Hematopoietic multipotent progenitor cell (in vitro differentiated cells): ENCODE data around the gene FAH. TPM values are rescaled to one million over a fixed set of nuclear protein-coding genes. Genes with fewer than 3 reads are reported as not detected.

Experiments
- DNase-seq, 3 donors: peaks; one replicate each; pipeline ENCODE4 v3.0.0-alpha.2; 2011 to 2015; ENCODE audit warnings: low read depth in 2 of 3, low spot score in 2 of 3
- total RNA-seq: library from RNA; depleted of rRNA; stranded (reverse); fragments of >200 nt; gene quantifications from one replicate; pipeline ENCODE4 v1.2.3, GENCODE V29; 2012

The FAH gene
- total RNA-seq, 1 donor: 32.9 TPM

DNA sequence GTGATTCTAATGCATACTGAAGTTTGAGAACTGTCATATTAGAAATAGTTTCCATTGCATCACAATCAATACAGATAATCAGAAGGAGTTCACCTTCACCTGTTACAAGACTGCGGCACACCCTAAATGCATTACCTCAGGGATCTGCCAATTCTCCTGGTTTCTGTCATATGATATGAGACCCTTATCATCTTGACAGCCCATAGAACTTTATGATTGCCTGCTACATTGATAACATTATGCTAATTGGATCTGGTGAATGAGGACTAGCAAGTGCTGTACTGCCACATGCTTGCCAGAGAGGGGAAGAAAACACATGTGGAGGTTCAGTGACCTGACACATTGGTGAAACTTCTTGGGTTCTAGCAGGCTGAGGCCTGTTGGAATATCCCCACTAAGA is 41.4 kb downstream of the FAH start:
- no peak for DNase-seq

GRCh38 chr15:80194914-80195313 is 42.1 kb downstream of the FAH start:
- no peak for DNase-seq

DNA sequence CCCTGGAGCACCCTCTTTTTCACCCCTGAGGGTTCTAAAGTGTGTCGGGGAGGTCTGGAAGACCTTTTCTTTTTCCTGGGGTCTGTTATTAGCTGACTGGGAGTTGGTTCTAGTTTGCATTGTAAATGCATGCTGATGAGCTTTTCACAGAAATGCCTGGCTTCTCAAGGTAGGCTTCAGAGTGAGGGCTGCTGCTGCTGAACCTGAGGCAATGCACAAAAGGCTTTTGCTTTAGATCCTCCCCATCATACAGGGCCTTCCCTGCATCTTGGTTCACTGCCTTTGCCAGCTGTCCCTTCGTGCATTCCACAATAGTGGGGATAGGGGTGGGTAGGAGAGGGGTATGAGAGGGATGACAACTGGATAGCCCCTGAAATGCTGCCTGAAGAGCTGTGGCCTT is 46.6 kb downstream of the FAH start:
- DNase-seq: no peak

- DNase-seq: no peak
These were observed 47.1 kb downstream of the FAH start for GRCh38 chr15:80199869-80200268.

- DNase-seq: no peak
These were observed 48.6 kb downstream of the FAH start for GRCh38 chr15:80201256-80202015.

GRCh38 chr15:80202016-80202315 is 49.2 kb downstream of the FAH start:
- no peak for DNase-seq

- no peak for DNase-seq
These were observed 50.0 kb downstream of the FAH start for GRCh38 chr15:80202641-80203360.

GRCh38 chr15:80203361-80203885 is 50.6 kb downstream of the FAH start:
- DNase-seq: no peak

GRCh38 chr15:80204231-80204630 is 51.4 kb downstream of the FAH start:
- no peak for DNase-seq

DNA sequence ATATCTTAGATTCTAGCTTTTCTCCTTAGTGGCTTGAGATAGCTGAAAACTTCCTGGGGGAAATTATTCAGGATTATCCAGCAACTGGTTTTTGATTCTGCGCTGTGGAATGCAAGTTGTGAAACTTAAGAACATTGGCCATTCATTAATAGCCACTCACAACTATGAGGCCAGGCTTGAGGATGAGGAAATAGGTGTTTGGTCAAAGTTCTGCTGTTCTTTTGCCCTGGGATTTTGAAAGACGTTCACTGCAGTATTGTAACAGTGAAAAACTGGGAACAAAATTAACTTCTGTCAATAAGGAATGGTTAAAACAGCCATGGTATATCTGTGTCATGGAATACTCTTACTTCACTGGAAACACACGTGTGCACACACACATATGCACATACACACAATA is 55.1 kb downstream of the FAH start:
- no peak for DNase-seq

GRCh38 chr15:80208758-80209734 is 56.2 kb downstream of the FAH start:
- no peak for DNase-seq

DNA sequence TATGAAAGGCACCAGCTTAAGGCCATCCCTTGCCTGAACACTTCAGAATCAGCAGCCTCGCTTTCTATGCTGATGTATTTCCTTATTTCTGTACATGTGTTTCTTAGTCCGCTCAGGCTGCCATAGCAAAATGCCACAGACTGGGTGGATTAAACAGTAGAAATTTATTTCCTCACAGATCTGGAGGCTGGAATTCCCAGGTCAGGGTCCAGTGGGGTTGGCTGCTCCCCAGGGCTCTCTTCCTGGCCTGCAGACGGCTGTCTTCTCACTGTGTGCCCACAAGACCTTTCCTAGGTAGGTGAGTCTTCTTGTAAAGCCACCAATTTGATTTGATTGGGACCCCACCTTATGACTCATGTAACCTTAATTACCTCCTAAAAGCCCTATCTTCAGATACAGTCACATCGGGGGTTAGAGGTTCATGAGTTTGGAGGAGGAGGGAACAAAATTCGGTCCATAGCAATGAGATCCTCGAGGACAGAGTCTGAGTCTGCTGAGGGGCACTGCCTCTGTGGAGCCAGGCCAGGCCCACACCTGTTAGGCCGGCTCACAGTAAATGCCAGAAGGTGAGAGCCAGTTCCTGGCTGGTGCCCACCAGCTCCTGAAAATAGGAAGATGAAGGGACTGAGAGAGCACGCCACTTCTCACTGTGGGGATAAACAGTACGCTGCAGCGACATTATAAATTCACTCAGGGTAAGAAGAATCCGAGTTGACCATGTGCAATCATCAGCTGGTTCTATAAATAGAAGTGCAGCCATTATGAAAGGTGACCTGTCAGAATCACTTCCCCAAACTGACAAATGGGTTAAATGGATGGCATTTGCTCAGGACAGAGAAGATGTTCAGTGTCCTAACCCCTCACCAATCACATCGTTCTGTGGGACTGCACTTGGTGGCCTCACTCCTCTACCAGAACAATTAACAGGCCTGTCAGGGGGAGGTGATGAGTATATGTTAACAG is 58.1 kb downstream of the FAH start:
- no peak for DNase-seq

DNA sequence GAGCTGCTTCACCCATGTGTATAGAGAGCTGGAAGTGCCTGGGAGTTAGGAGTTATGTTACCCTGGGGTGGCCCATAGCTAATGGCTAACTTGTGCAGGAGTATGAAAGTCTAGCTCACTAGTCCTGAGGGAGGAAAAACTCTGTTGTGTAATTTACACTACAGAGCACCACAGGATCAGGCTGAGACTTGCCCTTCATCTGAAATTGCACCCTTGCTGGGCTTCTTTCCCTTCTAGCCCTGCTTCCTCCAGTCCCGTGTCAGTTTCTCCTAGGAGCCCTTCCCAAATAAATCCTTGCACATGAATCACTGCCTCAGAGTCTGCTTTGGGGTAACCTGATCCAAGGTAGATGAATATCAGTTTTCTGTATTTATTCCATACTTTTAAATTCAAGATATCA is 59.2 kb downstream of the FAH start:
- DNase-seq: no peak

DNA sequence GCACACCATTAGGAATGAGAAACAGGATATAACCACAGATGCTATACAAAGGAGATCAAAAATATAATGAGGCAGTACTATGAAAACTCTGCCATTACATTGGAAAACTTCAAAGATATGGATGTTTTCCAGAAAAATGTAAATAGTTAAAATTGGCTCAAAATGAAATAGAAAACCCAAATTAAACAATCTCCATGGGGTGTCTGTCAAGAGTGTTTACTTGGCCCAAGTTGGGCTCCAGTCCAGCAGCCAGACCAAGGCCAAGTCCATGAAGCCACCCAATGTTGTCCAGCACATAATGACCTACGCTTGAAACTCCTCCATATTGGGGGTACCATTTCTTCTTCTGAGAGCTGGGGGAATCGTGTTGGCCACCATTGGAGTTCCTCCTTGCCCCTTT is 62.1 kb downstream of the FAH start:
- DNase-seq: no peak

GRCh38 chr15:80216141-80216540 is 63.3 kb downstream of the FAH start:
- DNase-seq: no peak

GRCh38 chr15:80216911-80217310 is 64.1 kb downstream of the FAH start:
- DNase-seq: no peak

DNA sequence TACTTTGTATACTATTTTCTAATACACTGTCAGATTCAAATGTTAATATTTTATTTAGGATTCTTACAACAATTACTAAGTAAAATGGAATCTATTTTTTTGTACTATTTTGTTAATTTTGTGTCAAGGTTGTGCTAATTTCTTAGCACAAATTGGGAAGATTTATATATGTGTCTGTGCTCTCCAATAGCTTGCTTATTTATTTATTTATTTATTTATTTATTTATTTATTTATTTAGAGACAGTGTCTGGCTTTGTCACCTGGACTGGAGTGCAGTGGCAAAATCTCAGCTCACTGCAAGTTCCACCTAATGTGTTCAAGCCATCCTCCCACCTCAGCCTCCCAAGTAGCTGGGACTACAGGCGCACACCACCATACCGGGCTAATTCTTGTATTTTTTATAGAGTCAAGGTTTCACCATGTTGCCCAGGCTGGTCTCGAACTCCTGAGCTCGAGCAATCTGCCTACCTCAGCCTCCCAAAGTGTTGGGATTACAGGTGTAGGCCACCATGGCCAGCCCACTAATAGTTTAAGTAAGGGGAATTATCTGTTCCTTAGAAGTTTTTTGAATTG is 64.6 kb downstream of the FAH start:
- no peak for DNase-seq

GRCh38 chr15:80219955-80220354 is 67.2 kb downstream of the FAH start:
- DNase-seq: no peak

GRCh38 chr15:80228959-80229610 is 76.3 kb downstream of the FAH start:
- DNase-seq: no peak
